Gastroesophageal sphincter (tissue), 4 donors: ENCODE results near the gene POLE3. TPM values are rescaled to one million over a fixed set of nuclear protein-coding genes. Genes with fewer than 3 reads are reported as not detected.

ENCODE experiments used
- ATAC-seq: fragments of 150-250 bp; one replicate; pipeline ENCODE4 v1.9.1; 2016; ENCODE audit warnings: mild to moderate bottlenecking, moderate library complexity
- H3K27ac ChIP-seq, 4 donors: fragments of 200-600 bp; sonication (generic) in 3 of 4; 1 replicate in 3 of 4; 2 replicates in 1 of 4; pipeline ENCODE4 v1.5.1; 2016 to 2019
- H3K27me3 ChIP-seq: fragments of 200-600 bp; sonication (generic); one replicate; pipeline ENCODE4 v1.5.1; 2019
- H3K36me3 ChIP-seq, 2 donors: fragments of 200-600 bp; sonication (generic); one replicate each; pipeline ENCODE4 v1.5.1; 2019; ENCODE audit warnings: control low read depth in 1 of 2
- H3K4me1 ChIP-seq, 3 donors: fragments of 200-600 bp; sonication (generic); 1 replicate in 2 of 3; 2 replicates in 1 of 3; pipeline ENCODE4 v1.5.1; 2016 to 2019; ENCODE audit warnings: control low read depth in 2 of 3
- H3K4me3 ChIP-seq, 2 donors: fragments of 200-600 bp; sonication (generic); one replicate each; pipeline ENCODE4 v1.5.1; 2019; ENCODE audit warnings: mild to moderate bottlenecking in 1 of 2, moderate library complexity in 1 of 2
- H3K9me3 ChIP-seq, 3 donors: fragments of 200-600 bp; sonication (generic); one replicate each; pipeline ENCODE4 v1.5.1; 2017 to 2019; ENCODE audit warnings: control low read depth in 2 of 3
- CTCF ChIP-seq, 4 experiments: fragments of 200-600 bp in 2 of 4; fragments of 450-650 bp in 2 of 4; sonication (generic) in 1 of 4; IDR thresholded peaks; one replicate each; pipeline ENCODE4 v1.5.1; 2017 to 2019; ENCODE audit warnings: antibody characterized with exemption in 4 of 4, mild to moderate bottlenecking in 2 of 4, moderate library complexity in 2 of 4
- EP300 ChIP-seq: sonication (generic); formaldehyde crosslinking; IDR thresholded peaks from one replicate; pipeline ENCODE4 v1.6.1; 2017; ENCODE audit warnings: antibody characterized with exemption, mild to moderate bottlenecking
- POLR2A ChIP-seq, 2 donors: fragments of 450-650 bp; IDR thresholded peaks; one replicate each; pipeline ENCODE4 v1.6.1; 2017; ENCODE audit warnings: antibody characterized with exemption in 2 of 2, mild to moderate bottlenecking in 2 of 2, moderate library complexity in 1 of 2
- POLR2AphosphoS5 ChIP-seq: sonication (generic); formaldehyde crosslinking; IDR thresholded peaks from one replicate; pipeline ENCODE4 v1.6.1; 2017; ENCODE audit warnings: antibody characterized with exemption
- WGBS, 2 donors: methylation state at CpG; one replicate each; pipeline ENCODE4 v1.1.5; 2018; ENCODE audit warnings: low coverage in 1 of 2; 5-methylcytosine and 5-hydroxymethylcytosine counted together
- total RNA-seq, 4 donors: library from RNA; depleted of rRNA; stranded (reverse); fragments of >200 nt; gene quantifications; one replicate each; pipeline ENCODE4 v1.1.0, GENCODE V29; 2016

Gene POLE3
- total RNA-seq, 4 donors from 2014 or later = 32.3 to 47.1 (median 34.6) TPM

GRCh38 chr9:113364951-113365350 lies 45.5 kb downstream of the POLE3 start:
- no peaks in the 10 kb centered on the region for H3K27me3 ChIP-seq
- no peaks in the 10 kb centered on the region for H3K4me1 ChIP-seq
- no peak for ATAC-seq
- no peak overlapping the region for H3K27ac ChIP-seq
- WGBS, 2 donors = 0 to 33% methylated on average over 1 of the region's 1 CpG
- H3K36me3 ChIP-seq = no peaks in the 10 kb centered on the region
- H3K4me3 ChIP-seq = no peak overlapping the region
- H3K9me3 ChIP-seq = no peaks in the 10 kb centered on the region
- TF ChIP-seq CTCF (IDR thresholded peaks at IDR 0.05) = no peak
- TF ChIP-seq EP300 = no peak
- no peak for TF ChIP-seq POLR2A (IDR thresholded peaks at IDR 0.05)
- no peak for TF ChIP-seq POLR2AphosphoS5

- 69 to 94% methylated on average over 2 of the region's 3 CpGs for WGBS, 2 donors
- ATAC-seq = no peak
Observed at GRCh38 chr9:113363336-113363735, 47.1 kb downstream of the POLE3 start.

GRCh38 chr9:113361304-113362018 lies 49.0 kb downstream of the POLE3 start:
- Histone ChIP-seq H3K36me3 (no peaks in the 10 kb centered on the region), H3K27ac (no peak overlapping the region), H3K9me3 (no peaks in the 10 kb centered on the region), H3K4me3 (no peak overlapping the region), H3K27me3 (no peaks in the 10 kb centered on the region), H3K4me1 (no peaks in the 10 kb centered on the region)
- 44 to 83% methylated on average over 2 to 7 of the region's 7 CpGs for WGBS, 2 donors
- TF ChIP-seq EP300 = no peak
- TF ChIP-seq POLR2A (IDR thresholded peaks at IDR 0.05) = no peak
- TF ChIP-seq POLR2AphosphoS5 = no peak
- no peak for TF ChIP-seq CTCF (IDR thresholded peaks at IDR 0.05)
- ATAC-seq = no peak

More at GRCh38 chr9:113363336-113363735, 47.1 kb downstream of the POLE3 start:
- Histone ChIP-seq H3K4me3 (no peak overlapping the region), H3K4me1 (no peaks in the 10 kb centered on the region), H3K27me3 (no peaks in the 10 kb centered on the region), H3K27ac (no peak overlapping the region), H3K36me3 (no peaks in the 10 kb centered on the region), H3K9me3 (no peaks in the 10 kb centered on the region)
- no peak for TF ChIP-seq POLR2AphosphoS5
- TF ChIP-seq CTCF (IDR thresholded peaks at IDR 0.05) = no peak
- no peak for TF ChIP-seq POLR2A (IDR thresholded peaks at IDR 0.05)
- TF ChIP-seq EP300 = no peak

GRCh38 chr9:113360242-113360842 lies 50.1 kb downstream of the POLE3 start:
- ATAC-seq = no peak
- TF ChIP-seq CTCF (IDR thresholded peaks at IDR 0.05) = no peak
- TF ChIP-seq POLR2A (IDR thresholded peaks at IDR 0.05) = no peak
- no peak for TF ChIP-seq POLR2AphosphoS5
- TF ChIP-seq EP300 = no peak
- Histone ChIP-seq H3K36me3 (no peaks in the 10 kb centered on the region), H3K4me1 (no peaks in the 10 kb centered on the region), H3K4me3 (no peak overlapping the region), H3K27me3 (peaks cover 6% of the 10 kb centered on the region), H3K27ac (no peak overlapping the region), H3K9me3 (no peaks in the 10 kb centered on the region)
- WGBS, 2 donors = 82 to 92% methylated on average over 8 to 15 of the region's 15 CpGs

- no peak for TF ChIP-seq CTCF (IDR thresholded peaks at IDR 0.05)
- TF ChIP-seq EP300 = no peak
- TF ChIP-seq POLR2A (IDR thresholded peaks at IDR 0.05) = no peak
- no peak for TF ChIP-seq POLR2AphosphoS5
- Histone ChIP-seq H3K27me3 (peaks cover 16% of the 10 kb centered on the region), H3K36me3 (no peaks in the 10 kb centered on the region), H3K4me3 (no peak overlapping the region), H3K4me1 (no peaks in the 10 kb centered on the region), H3K27ac (no peak overlapping the region), H3K9me3 (no peaks in the 10 kb centered on the region)
- no CpG with 5 or more reads among the region's 1 CpG for WGBS, 2 donors
- ATAC-seq = no peak
Observed at GRCh38 chr9:113359385-113359784, 51.1 kb downstream of the POLE3 start.
